IMR-90 (cell line): Measurements from ENCODE around the gene GPRC6A.

ENCODE experiments used
- BHLHE40 ChIP-seq: fragments of 150-350 bp; IDR thresholded peaks from 2 replicates; pipeline ENCODE4 v1.6.1; 2016; ENCODE audit warnings: mild to moderate bottlenecking, low read depth, low read length
- FOS ChIP-seq: fragments of 150-350 bp; IDR thresholded peaks from 2 replicates; pipeline ENCODE4 v1.6.1; 2016; ENCODE audit warnings: low read depth, low read length
- MAFK ChIP-seq: IDR thresholded peaks from 2 replicates; pipeline ENCODE4 v1.6.1; 2012; ENCODE audit warnings: low read depth, low read length, improper control_type of control experiment
- MAZ ChIP-seq: IDR thresholded peaks from 2 replicates; pipeline ENCODE4 v1.6.1; 2012; ENCODE audit warnings: low read depth, mild to moderate bottlenecking, low read length, improper control_type of control experiment, moderate library complexity, borderline replicate concordance
- MXI1 ChIP-seq: IDR thresholded peaks from 2 replicates; pipeline ENCODE4 v1.6.1; 2012; ENCODE audit warnings: low read depth, mild to moderate bottlenecking, low read length, moderate library complexity, borderline replicate concordance
- NFE2L2 ChIP-seq: fragments of 150-350 bp; IDR thresholded peaks from 2 replicates; pipeline ENCODE4 v1.6.1; 2016; ENCODE audit warnings: low read depth, mild to moderate bottlenecking, low read length
- POLR2A ChIP-seq: IDR thresholded peaks from 2 replicates; pipeline ENCODE4 v1.6.1; 2012; ENCODE audit warnings: mild to moderate bottlenecking, low read depth, low read length
- RAD21 ChIP-seq: IDR thresholded peaks from 2 replicates; pipeline ENCODE4 v1.6.1; 2012; ENCODE audit warnings: low read length, improper control_type of control experiment
- RCOR1 ChIP-seq: IDR thresholded peaks from 2 replicates; pipeline ENCODE4 v1.6.1; 2012; ENCODE audit warnings: mild to moderate bottlenecking, low read length, improper control_type of control experiment; ENCODE audit not compliant: insufficient replicate concordance
- RFX5 ChIP-seq: IDR thresholded peaks from 2 replicates; pipeline ENCODE4 v1.8.0; 2012; ENCODE audit warnings: low read depth, mild to moderate bottlenecking, low read length, moderate library complexity
- SMC3 ChIP-seq: fragments of 150-350 bp; IDR thresholded peaks from 2 replicates; pipeline ENCODE4 v1.6.1; 2016; ENCODE audit warnings: low read depth, mild to moderate bottlenecking, antibody characterized with exemption, low read length, moderate library complexity
- USF2 ChIP-seq: fragments of 150-350 bp; IDR thresholded peaks from 2 replicates; pipeline ENCODE4 v1.6.1; 2017; ENCODE audit warnings: mild to moderate bottlenecking, antibody characterized with exemption, low read length, low read depth
- TF ChIP-seq, protein P1 (sequence below): conservative IDR thresholded peaks from 2 replicates; pipeline ENCODE4 v1.5.1; 2012; ENCODE audit warnings: mild to moderate bottlenecking, low read depth, low read length, improper control_type of control experiment

DNA sequence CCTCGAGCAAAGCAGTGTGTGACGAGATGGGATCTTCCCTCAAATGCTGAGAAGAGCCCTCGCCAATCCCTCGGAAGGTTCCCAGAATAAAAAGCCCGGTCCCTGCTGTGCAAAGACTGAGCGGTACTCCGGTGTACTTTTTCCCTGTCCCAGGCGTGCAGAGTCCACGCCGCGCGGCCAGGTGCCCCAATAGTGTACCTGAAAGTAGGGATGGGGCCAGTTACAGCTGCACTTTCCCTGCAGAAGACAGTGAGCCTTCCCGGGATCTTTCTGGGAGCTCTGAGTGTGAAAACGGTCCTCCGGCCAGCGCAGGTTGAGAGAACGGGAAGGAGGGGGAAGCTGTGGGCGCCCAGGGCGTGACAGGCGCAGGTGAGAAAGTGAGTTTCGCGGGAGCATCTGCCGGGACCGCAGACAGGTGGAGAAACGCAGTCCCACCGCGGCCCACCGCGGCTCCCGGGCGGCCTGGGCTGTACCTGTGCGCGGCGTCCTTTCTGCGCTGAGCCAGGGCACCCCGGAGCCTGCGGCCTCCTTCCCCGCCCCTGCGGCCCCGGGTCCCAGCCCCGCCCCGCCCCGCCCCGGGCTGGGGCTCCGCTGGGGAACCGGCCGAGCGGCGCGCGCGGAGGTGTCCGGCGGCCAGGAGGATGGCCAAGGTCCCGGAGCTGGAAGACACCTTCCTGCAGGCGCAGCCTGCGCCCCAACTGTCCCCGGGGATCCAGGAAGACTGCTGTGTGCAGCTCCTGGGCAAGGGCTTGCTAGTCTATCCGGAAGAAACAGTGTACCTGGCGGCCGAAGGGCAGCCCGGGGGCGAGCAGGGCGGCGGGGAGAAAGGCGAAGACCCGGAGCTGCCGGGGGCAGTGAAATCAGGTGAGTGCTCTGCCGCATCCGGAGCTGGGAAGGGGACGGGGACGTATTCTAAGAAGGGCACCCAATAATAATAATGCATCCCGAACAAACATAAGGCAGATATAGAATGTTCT lies 48.0 kb upstream of the GPRC6A start, which contains the start of gene RFX6:
- no peak for TF ChIP-seq POLR2A
- no peak for TF ChIP-seq USF2
- TF ChIP-seq, protein P1, sequence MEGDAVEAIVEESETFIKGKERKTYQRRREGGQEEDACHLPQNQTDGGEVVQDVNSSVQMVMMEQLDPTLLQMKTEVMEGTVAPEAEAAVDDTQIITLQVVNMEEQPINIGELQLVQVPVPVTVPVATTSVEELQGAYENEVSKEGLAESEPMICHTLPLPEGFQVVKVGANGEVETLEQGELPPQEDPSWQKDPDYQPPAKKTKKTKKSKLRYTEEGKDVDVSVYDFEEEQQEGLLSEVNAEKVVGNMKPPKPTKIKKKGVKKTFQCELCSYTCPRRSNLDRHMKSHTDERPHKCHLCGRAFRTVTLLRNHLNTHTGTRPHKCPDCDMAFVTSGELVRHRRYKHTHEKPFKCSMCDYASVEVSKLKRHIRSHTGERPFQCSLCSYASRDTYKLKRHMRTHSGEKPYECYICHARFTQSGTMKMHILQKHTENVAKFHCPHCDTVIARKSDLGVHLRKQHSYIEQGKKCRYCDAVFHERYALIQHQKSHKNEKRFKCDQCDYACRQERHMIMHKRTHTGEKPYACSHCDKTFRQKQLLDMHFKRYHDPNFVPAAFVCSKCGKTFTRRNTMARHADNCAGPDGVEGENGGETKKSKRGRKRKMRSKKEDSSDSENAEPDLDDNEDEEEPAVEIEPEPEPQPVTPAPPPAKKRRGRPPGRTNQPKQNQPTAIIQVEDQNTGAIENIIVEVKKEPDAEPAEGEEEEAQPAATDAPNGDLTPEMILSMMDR: no peak
- TF ChIP-seq RCOR1: no peak
- no peak for TF ChIP-seq NFE2L2
- no peak for TF ChIP-seq MXI1
- TF ChIP-seq BHLHE40: no peak
- TF ChIP-seq SMC3: no peak
- no peak for TF ChIP-seq RFX5
- no peak for TF ChIP-seq RAD21
- no peak for TF ChIP-seq MAZ
- TF ChIP-seq MAFK: no peak
- TF ChIP-seq FOS: no peak
